Epithelial cell of prostate (primary cell): ENCODE data around the gene CLBA1.

Source experiments
- DNase-seq: peaks from one replicate; pipeline ENCODE4 v3.0.0-alpha.2; 2011; ENCODE audit warnings: low read depth, low spot score
- H3K27ac ChIP-seq: fragments of 450-650 bp; 2 replicates; pipeline ENCODE4 v1.5.1; 2017; ENCODE audit warnings: mild to moderate bottlenecking

The CLBA1 gene

GRCh38 chr14:104996483-104996882 is 10.9 kb downstream of the CLBA1 start:
- H3K27ac ChIP-seq = no peak overlapping the region
- no peak for DNase-seq

GRCh38 chr14:104998801-104999200 is 13.2 kb downstream of the CLBA1 start:
- DNase-seq = no peak
- no peak overlapping the region for H3K27ac ChIP-seq

DNA sequence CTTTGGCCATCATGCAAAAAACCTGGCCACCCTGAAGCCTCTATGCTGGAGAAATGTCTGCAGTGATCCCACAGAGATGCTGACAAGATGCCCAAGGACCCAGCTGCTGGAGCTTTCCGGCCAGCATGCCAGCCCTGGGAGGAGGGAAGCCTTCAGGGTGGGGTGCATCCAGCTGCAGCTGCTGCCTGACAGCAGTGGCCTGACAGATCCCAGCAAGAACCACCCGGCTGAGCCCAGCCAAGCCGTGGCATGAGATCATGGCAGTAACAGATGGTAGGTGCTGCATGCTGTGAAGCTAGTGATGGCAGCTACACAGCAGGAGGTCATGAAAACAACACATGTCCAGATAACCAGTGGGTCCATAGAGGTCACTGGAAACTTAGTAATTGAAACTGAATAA is 13.8 kb downstream of the CLBA1 start:
- DNase-seq = no peak

GRCh38 chr14:105005329-105005928 is 19.8 kb downstream of the CLBA1 start:
- peak overlapping the region; percentile 51 for H3K27ac ChIP-seq
- DNase-seq = no peak

More for the DNA sequence above, 13.8 kb downstream of the CLBA1 start:
- H3K27ac ChIP-seq = no peak overlapping the region

DNA sequence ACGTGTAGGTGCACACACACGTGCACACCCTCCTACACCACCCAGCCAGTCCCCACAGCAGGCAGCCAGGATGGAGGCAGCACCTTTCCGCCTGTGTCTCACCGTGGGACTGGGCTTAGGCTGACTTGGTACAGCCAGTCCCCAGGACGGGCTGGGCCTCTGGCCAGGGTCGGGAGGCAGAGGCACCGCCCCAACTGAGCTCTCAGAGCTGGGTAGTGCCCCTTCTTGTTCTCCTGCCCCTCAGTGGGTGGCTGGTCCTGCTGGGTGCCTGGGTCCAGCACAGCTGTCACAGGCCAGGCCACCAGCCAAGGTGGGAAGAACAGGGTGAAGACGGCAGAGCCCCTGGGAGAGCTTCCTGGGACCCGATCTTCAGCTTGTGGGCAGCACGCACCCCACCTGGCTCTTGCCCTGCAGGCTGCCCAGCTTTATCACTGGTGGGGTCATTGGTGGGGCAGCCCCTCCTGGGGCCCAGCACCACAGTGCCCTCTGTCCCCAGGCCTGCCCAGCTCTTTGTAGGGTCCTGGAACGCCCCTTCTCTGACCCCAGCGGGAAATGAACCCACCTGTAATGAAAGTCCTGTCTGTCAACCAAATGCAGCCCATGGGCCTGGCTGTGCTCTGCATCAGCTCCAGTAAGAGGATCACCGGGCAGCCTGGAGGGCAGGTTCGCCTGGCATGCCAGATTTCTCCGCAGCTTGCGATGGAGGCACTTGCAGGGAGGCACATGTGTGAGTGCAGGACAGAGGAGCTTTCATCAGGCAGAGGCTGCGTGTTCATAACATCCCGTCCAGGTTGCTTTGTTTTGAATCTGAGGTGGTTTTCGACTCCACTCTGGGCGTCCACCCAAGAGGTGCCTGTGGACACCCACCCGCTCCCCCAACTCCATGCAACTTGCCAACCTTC is 20.6 kb downstream of the CLBA1 start:
- DNase-seq = no peak

GRCh38 chr14:105006831-105007592 is 21.4 kb downstream of the CLBA1 start:
- no peak overlapping the region for H3K27ac ChIP-seq
- no peak for DNase-seq

More for the DNA sequence above, 20.6 kb downstream of the CLBA1 start:
- H3K27ac ChIP-seq = no peak overlapping the region

DNA sequence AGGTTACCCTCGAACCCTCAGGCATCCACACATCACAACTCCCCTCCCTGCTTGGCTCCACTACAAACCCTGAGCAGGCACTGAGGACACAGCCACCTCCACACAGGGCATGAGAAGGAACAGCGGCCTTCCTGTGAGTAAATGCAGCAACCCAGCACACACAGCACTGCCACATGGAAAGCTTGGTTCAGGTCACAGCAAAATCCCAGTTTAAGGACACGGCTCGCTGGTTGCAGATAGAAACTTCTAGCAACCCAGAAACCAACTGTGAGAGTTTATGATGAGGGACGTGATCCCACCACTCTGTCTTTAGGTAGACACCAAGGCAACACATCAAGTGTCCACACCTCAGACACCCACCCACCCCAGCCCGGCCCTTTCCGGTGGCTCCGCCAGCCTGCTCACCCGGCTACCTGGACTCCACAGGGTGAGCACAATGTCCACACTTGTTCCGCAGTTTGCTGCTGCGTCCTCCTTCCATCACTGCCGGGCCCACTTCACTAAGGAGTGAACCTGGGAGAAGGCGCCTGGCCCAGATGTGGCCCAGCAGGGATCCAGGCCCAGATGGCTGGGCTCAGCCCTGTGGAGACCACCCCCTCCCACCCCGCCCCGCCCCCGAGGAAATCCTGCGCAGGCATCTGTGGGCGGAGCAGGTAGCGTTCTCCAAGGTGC is 22.1 kb downstream of the CLBA1 start:
- no peak for DNase-seq
- no peak overlapping the region for H3K27ac ChIP-seq

GRCh38 chr14:105010106-105010505 is 24.5 kb downstream of the CLBA1 start:
- no peak for DNase-seq
- no peak overlapping the region for H3K27ac ChIP-seq

DNA sequence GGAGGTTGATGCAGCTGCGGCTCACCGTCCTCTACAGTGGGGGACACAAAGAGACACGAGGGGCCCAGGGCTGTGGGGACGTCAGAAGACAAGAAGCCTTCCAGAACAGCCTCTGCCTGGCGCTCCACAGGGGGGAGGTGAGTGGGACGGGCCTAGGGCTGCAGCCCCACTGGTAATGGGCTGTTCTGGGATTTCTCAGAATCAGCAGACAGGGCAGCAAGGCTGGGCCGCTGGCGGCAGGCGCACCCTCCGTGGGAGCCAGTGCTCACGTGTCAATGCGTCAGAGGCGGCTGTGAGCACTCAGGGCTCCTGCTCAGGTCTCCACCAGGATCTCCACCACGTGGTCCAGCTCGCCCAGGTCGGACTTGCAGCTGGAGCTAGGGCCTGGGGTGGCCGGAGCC is 25.3 kb downstream of the CLBA1 start:
- no peak for DNase-seq

DNA sequence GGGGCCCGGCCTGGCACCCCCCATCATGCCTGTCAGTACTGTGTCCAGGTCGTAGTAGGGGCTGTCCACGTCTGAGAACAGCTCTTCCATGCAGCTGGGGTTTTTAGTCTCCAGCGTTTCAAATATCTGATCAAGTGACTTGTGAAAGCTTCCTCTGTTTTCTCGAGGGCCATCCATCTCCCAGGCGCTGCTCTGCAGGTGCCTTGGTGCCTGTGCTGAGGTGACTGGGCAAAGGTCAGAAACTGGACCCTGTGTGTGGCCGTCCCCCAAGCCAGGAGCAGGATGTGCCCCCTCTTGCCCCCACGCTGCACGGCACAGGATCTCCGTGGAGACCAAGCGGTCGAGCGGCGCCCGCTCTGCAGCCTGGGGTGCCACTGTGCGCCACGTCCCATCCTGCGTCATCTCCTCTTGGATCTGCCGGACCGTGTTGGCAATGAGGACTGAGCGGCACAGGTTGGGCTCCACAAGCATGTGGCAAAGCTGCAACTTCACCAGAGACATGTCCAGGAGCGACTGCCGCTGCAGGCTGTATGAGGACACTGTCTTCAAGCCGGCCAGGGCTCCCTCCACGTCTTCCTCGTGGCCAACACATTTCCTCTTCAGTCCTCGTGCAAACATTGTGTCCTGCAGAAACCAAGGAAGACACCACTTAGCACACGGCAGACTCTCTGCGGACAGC is 25.9 kb downstream of the CLBA1 start:
- no peak overlapping the region for H3K27ac ChIP-seq
- DNase-seq = no peak

More for the DNA sequence above, 25.3 kb downstream of the CLBA1 start:
- no peak overlapping the region for H3K27ac ChIP-seq

GRCh38 chr14:105012171-105012985 is 26.8 kb downstream of the CLBA1 start:
- no peak for DNase-seq
- no peak overlapping the region for H3K27ac ChIP-seq

DNA sequence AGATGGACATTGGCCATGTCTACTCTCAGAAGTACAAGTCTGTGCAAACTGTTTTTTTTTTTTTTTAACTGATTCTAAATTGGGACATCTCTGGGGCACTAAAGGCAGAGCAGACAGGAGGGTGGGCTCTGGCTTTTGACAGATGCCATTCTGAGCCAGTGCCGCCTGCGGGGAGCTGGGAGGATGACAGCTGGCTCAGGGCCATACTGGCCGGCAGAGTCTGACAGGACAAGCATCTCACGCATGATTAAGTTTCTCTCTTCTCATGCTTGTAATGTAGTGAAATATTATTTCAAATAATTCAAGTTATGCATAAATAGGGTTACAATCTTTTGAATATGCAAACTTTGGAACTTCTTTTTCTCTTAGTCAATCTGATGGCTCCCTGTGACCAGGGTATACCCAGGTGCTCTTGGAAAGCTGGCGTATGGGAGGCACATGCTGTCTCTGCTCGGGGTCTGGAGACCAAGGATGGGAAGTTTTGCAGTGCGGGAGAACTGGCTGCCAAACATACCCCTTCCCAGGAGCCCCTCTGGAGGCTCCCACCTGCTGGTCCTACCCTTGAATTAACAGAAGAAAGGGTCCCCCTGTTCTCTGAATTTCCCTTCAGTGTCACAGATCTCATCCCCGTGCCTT is 27.7 kb downstream of the CLBA1 start:
- no peak for DNase-seq
- no peak overlapping the region for H3K27ac ChIP-seq

DNA sequence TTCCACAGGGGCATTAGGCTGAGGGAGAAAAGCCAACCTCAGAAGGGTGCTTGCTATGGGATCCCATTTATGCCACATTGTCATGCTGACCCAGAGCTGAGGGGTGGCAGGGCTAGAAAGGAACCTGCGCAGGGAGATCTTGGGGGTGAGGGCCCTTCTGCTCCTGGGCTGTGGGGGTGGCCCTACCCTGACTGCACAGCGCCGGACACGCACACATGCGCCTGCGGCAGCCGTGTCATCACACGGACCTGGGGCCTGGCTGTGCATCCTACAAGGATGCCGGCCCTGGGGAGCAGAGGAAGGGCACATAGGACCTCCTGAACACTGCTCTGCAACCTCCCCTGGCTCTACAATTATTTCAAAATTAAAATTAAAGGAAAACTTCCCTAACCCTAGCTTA is 28.4 kb downstream of the CLBA1 start:
- H3K27ac ChIP-seq = no peak overlapping the region
- no peak for DNase-seq

DNA sequence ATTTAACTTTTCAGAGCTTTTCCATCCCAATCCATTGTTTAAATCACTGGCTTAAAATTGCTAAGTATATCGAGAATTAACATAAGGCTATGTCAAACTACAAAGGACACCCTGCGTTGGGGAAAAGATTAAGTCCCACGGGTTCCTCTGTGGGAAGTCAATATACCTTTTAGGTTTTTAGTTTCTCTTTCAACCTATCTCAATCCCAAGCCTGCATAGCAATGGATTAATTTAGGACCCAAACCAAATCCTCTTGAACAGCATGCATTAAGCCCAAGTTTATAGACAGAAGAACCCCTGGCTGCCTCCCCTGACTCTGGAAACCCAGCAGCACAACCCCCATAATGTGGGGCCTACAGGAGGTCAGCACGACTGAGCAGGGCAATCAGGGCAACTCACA is 29.0 kb downstream of the CLBA1 start:
- no peak for DNase-seq
- no peak overlapping the region for H3K27ac ChIP-seq

DNA sequence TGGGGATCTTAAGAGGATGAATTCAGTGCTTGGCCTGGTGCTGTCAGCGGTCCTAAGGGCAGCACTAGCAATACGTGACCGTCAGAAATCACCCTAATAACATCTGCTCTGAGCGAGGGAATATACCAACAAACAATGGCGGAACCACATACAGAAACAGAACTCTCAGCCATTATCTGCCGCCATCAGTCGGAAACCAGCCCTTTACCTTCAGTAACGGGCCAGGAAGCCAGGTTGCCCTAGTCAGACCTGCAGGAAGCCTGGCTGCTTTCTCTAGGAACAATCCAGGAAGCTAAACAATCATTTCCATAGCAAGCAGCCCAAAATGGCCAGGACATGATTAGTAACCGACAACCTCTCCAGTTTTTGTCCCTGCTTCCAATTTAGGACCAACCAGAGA is 29.7 kb downstream of the CLBA1 start:
- H3K27ac ChIP-seq = peak overlapping the region; percentile 99
- no peak for DNase-seq

GRCh38 chr14:105015905-105016304 is 30.3 kb downstream of the CLBA1 start:
- no peak for DNase-seq
- peak overlapping the region; percentile 99 for H3K27ac ChIP-seq

DNA sequence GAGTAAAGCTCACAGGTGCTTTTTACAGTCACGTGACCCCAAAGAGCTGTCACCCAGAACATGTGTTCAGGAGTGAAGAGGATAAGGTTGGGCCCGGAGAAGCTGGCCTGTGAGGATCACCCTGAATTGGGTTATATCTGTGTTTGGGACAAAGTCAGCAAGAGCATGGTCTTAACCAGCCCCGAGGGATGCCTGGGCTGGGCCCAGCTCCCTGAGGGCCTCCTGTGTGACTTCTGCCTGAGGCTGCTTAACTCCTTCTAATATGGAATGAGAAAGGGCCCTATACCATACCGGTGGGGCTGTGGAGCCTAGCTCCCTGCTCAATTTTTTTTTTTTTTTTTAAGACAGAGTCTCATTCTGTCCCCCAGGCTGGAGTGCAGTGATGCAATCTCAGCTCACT is 32.8 kb downstream of the CLBA1 start:
- H3K27ac ChIP-seq = peak overlapping the region; percentile 99
- DNase-seq = no peak
